ENCODE data around the gene LPAR3. TPM values are rescaled to one million over a fixed set of nuclear protein-coding genes. Genes with fewer than 3 reads are reported as not detected.
A peak's percentile ranks its signal among the peaks of the same experiment; 100 is the strongest.

Gene LPAR3
- total RNA-seq, 4 donors from 2014 or later: 0.40 to 1.4 (median 0.78) TPM; not detected in 1

- intact Hi-C loops (cut with DNase I): no loop called here
- no peaks in the 10 kb centered on the region for H3K36me3 ChIP-seq
- no peak for DNase-seq
- H3K9me3 ChIP-seq: no peaks in the 10 kb centered on the region
- H3K27me3 ChIP-seq: no peaks in the 10 kb centered on the region
- 87 to 91% methylated on average over 4 of the region's 4 CpGs for WGBS, 2 donors
- H3K4me1 ChIP-seq: peaks cover 0 to 1% of the 10 kb centered on the region in 2 donors
- no peak overlapping the region for H3K27ac ChIP-seq
- H3K4me3 ChIP-seq (replicated peaks in 1 of 3): no peak overlapping the region
- no peak for TF ChIP-seq POLR2A (IDR thresholded peaks at IDR 0.05)
These were observed 5.6 kb downstream of the LPAR3 start for GRCh38 chr1:84887261-84887934.

GRCh38 chr1:84885469-84885868 lies 7.5 kb downstream of the LPAR3 start:
- Histone ChIP-seq H3K9me3 (no peaks in the 10 kb centered on the region), H3K27me3 (no peaks in the 10 kb centered on the region), H3K4me1 (no peaks in the 10 kb centered on the region), H3K4me3 (replicated peaks in 1 of 3) (no peak overlapping the region), H3K36me3 (no peaks in the 10 kb centered on the region), H3K27ac (no peak overlapping the region)
- WGBS, 2 donors: 80 to 93% methylated on average over 2 of the region's 2 CpGs
- DNase-seq: no peak
- intact Hi-C loops (cut with DNase I): no loop called here
- TF ChIP-seq POLR2A (IDR thresholded peaks at IDR 0.05): no peak
- TF ChIP-seq, protein P1, sequence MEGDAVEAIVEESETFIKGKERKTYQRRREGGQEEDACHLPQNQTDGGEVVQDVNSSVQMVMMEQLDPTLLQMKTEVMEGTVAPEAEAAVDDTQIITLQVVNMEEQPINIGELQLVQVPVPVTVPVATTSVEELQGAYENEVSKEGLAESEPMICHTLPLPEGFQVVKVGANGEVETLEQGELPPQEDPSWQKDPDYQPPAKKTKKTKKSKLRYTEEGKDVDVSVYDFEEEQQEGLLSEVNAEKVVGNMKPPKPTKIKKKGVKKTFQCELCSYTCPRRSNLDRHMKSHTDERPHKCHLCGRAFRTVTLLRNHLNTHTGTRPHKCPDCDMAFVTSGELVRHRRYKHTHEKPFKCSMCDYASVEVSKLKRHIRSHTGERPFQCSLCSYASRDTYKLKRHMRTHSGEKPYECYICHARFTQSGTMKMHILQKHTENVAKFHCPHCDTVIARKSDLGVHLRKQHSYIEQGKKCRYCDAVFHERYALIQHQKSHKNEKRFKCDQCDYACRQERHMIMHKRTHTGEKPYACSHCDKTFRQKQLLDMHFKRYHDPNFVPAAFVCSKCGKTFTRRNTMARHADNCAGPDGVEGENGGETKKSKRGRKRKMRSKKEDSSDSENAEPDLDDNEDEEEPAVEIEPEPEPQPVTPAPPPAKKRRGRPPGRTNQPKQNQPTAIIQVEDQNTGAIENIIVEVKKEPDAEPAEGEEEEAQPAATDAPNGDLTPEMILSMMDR (IDR thresholded peaks at IDR 0.05): no peak

DNA sequence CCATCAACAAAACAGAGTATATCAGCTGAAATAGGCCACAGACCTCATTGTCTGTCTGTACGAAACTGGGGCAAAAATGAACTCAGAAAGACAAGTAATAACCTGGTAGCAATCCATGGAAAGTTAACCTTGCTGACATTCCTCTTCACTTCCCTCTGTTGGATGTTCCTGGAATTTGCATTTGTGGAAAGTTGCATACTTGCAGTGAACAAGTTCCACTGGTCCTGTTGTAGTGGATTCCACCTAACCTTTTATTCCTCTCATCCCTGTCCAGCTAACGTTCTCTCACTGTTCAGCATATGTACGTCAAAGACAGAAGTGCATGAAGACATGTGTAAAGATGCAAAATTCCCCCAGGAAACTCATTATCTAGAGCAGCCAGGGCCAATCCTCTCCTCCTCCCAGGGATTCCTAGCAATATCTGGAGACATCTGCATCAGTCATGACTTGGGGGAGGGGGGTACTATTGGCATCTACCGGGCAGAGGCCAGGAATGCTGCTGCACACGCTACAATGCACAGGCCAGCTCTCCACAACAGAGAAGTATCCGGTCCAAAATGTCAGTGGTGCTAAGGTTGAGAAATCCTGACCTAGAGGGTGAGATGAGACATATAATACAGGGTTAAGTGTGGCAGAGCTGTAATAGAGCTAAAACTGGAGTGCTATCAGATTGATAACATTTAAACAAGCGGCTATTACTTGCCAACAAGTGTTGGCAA lies 8.2 kb downstream of the LPAR3 start:
- H3K4me1 ChIP-seq: no peaks in the 10 kb centered on the region
- H3K27me3 ChIP-seq: no peaks in the 10 kb centered on the region
- 37 to 59% methylated on average over 7 of the region's 7 CpGs for WGBS, 2 donors
- no peak overlapping the region for H3K27ac ChIP-seq
- TF ChIP-seq, protein P1 (IDR thresholded peaks at IDR 0.05): no peak
- TF ChIP-seq POLR2A (IDR thresholded peaks at IDR 0.05): no peak
- no peaks in the 10 kb centered on the region for H3K9me3 ChIP-seq
- intact Hi-C loops (cut with DNase I): no loop called here
- H3K4me3 ChIP-seq (replicated peaks in 1 of 3): no peak overlapping the region
- DNase-seq: peak in 1 of 2 donors; percentile 6
- no peaks in the 10 kb centered on the region for H3K36me3 ChIP-seq

- H3K27me3 ChIP-seq: no peaks in the 10 kb centered on the region
- no peak overlapping the region for H3K4me3 ChIP-seq (replicated peaks in 1 of 3)
- no peak overlapping the region for H3K27ac ChIP-seq
- TF ChIP-seq, protein P1 (IDR thresholded peaks at IDR 0.05): no peak
- TF ChIP-seq POLR2A (IDR thresholded peaks at IDR 0.05): no peak
- no peak for DNase-seq
- H3K9me3 ChIP-seq: no peaks in the 10 kb centered on the region
- no peaks in the 10 kb centered on the region for H3K4me1 ChIP-seq
- intact Hi-C loops (cut with DNase I): no loop called here
- no peaks in the 10 kb centered on the region for H3K36me3 ChIP-seq
These were observed 9.7 kb downstream of the LPAR3 start for GRCh38 chr1:84883286-84883685.

- no peaks in the 10 kb centered on the region for H3K36me3 ChIP-seq
- H3K4me3 ChIP-seq (replicated peaks in 1 of 3): no peak overlapping the region
- 89 to 94% methylated on average over 4 of the region's 4 CpGs for WGBS, 2 donors
- no peak for TF ChIP-seq POLR2A (IDR thresholded peaks at IDR 0.05)
- TF ChIP-seq, protein P1 (IDR thresholded peaks at IDR 0.05): no peak
- H3K27me3 ChIP-seq: no peaks in the 10 kb centered on the region
- H3K4me1 ChIP-seq: no peaks in the 10 kb centered on the region
- DNase-seq: no peak
- H3K9me3 ChIP-seq: no peaks in the 10 kb centered on the region
- H3K27ac ChIP-seq: no peak overlapping the region
- intact Hi-C loops (cut with DNase I): no loop called here
These were observed 15.4 kb downstream of the LPAR3 start for GRCh38 chr1:84877592-84877991.
